Measurements from ENCODE around the gene PBX3.

The PBX3 gene

GRCh38 chr9:125883565-125884217 lies 136.5 kb downstream of the PBX3 start:
- DNase-seq, result no peak

DNA sequence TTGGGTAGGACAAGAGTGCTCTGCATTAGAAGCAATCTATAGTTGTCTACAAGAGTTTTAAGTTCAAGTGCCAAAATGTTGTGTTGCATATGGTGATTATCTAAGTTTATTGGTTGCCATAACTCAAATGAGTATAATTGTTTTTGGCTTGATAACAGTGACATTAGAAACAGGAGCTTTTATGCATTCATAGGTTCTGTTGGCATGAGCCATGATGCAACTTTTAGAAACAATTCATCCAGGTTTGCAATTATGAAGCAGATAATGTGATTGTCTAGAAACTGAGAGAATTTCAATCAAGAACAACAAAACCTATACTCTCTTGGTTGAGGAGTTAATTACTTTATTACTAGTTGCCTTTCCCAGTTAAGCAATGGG lies 137.0 kb downstream of the PBX3 start:
- no peak for DNase-seq

DNA sequence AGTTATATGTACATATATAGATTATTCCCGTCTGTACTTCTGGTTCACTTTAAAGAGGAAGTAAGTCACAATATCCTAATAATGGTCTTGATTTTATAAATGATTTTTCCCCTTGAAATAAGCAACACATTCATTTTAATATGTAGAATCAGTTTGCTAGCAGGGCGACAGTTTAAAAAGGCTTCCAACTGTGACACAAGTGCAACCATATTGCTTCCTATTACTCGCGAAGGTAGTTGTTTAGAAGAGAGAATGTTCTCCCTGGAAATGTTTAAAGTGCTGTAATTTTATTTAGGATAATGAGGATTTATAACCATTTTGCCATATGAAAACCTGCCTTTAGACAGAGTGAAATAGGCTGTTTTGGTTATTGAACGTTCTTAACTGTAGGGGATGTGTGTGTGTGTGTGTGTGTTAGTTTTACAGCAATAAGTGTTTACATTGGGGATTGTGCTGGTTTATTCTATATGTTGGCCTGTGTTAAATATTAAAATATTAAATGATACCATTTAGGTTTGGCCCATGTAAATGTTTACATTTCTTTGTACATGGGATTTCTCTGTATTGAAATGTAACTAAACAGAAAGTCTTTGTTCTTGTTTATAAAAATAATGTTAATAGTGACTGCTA lies 138.3 kb downstream of the PBX3 start:
- DNase-seq, result no peak

DNA sequence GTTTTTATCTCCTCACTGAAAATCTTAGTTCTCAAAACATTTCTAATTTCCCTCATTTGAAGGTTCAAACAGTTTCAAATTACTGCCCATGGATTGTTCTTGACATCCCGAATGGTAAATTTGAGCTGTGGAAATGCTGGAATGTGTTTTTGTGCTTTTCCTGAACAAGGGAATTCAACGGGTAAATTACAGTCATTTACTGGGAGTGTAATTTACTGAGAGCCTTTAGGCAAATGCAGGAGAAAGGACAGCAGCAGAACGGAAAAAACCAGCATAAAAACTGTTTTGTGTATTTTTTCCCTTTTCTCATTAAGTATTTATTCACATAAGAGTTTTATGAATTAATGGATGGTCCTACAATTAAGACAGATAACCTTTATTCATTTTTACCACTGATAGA lies 139.2 kb downstream of the PBX3 start:
- DNase-seq, result no peak

DNA sequence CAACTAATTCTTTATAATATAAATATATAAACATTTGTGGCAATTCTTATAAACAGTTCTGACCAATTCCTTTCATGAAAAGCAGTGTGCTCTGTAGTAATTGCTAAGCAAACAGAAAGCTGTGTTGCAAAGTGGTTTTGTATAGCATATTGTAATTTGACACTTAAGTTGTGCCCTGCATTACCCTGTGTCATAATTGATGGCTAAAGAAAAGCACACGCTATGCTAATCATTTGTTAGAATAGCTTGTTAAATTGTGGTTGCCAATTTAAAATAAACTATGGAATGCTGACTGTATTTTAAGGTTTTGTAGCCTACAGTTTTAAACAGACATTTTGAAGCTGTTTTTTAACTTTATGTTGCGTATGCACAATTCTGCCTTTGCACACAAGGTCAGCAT lies 140.0 kb downstream of the PBX3 start:
- no peak for DNase-seq

GRCh38 chr9:125888211-125888610 lies 141.0 kb downstream of the PBX3 start:
- no peak for DNase-seq

- peak in 1 of 6 experiments; percentile 37 for DNase-seq
Observed at GRCh38 chr9:125889112-125889475, 141.9 kb downstream of the PBX3 start.

GRCh38 chr9:125889476-125890419 lies 142.6 kb downstream of the PBX3 start:
- DNase-seq, result peak; percentile 10 to 46 (median 30)

GRCh38 chr9:125890826-125891225 lies 143.7 kb downstream of the PBX3 start:
- DNase-seq, result no peak

GRCh38 chr9:125893277-125893676 lies 146.1 kb downstream of the PBX3 start:
- DNase-seq, result no peak

- no peak for DNase-seq
Observed at GRCh38 chr9:125894566-125894965, 147.4 kb downstream of the PBX3 start.

GRCh38 chr9:125896404-125896803 lies 149.2 kb downstream of the PBX3 start:
- no peak for DNase-seq

- no peak for DNase-seq
Observed at GRCh38 chr9:125896964-125897363, 149.8 kb downstream of the PBX3 start.

- DNase-seq, result no peak
Observed at GRCh38 chr9:125897481-125897880, 150.3 kb downstream of the PBX3 start.

DNA sequence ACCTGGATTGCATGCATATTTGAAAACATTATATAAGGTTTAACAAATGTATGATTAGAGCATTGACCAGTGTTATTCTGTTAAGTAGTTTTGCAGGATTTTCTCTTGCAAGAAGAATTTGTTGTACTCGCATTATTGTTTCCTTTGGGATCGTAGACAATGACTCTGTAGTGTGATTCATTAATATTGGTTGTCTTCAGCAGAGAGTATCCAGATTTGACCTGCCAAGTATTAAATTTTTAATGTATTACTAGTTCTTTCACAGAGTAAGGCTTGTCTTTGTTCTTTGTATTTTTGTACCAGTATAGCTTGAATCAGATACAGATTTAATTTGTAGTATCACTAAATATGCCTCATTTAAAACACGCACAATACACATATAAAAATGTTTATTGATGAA lies 155.0 kb downstream of the PBX3 start:
- no peak for DNase-seq

GRCh38 chr9:125902831-125903512 lies 155.8 kb downstream of the PBX3 start:
- no peak for DNase-seq

DNA sequence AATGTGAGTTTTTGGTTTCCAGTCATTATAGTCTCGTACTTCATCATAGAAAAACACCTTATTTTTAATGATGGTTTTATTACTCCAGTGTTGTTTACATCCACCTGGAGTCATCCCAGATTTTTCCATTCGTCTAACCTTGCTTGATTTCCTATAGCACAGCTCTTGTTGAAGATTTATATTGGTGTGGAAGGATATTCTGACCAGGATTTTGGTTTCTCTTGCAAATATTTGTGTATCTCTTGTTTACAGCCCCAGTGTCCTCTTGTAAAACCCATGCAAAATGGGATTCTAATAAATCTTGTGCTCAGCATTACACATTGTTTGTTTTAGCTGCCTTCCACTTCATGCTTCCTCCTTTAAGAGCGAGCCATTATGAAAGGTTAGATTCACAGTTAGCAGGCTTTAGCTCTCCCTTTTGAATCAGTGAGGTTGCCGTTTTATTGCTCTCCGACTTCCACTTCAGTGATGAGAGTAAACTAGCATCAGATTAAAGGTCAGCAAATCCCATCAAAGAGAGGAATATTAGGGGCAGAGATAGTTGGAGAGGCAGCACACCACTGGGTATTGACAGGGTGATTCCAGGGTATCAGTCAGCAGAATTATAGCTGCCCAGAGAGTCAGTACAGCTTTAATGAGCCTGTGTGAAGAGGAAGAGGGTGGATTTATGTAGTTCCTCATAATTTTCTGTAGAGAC lies 157.1 kb downstream of the PBX3 start:
- no peak for DNase-seq

DNA sequence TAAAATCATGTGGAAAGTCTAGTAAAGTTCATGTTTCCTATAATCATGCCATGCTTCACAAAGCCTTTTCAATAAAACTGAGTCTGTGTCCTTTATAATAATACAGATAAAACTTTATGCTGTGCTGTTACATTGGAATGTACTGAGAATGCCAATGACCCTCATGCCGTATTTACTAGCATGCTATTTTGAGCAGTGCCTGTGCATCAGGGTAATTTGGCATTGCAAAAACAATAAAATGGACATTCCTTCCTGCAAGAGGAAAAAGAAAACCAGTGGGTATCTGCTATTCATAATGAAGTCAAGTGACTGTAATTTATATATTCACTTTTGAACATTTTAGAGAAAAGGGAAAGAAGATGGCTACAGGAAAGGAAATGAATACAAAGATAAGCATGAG lies 159.0 kb downstream of the PBX3 start:
- no peak for DNase-seq

DNA sequence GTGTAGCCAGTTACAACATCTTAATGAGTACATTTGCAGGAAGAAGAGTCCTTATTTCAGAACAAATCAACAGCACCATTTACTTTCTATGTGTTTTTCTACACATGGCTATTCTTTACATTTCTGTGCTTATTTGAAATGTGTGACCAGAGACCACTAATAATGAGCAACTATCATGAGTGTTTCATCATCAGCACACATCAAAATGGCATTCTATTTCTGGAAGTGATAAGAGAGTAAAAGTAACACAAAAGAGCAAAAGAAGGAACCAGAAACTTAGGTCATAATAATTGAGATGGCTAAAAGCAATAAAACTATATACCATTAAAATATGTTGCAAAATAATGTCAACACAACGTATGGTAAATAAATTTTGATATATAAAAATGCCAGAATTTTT lies 159.7 kb downstream of the PBX3 start:
- DNase-seq, result no peak

DNA sequence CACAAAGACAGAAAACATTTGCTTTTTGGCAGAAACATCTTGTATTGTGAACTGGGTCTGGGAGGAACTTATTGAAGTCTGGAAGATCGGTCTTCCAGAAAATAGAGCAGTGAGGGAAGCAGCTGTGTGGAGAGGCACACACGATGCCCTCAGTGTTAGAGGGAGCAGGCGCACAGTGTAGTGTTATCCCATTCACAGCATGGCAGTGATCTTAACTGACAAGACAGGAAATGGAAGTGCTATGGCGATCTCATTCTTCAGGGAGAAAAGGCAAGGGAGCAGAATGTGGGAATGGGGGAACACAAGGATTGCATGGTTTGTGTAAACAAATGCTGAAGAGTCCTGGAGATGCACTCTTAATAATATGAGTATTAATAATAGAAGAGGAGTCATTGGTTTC lies 161.0 kb downstream of the PBX3 start:
- DNase-seq, result no peak

DNA sequence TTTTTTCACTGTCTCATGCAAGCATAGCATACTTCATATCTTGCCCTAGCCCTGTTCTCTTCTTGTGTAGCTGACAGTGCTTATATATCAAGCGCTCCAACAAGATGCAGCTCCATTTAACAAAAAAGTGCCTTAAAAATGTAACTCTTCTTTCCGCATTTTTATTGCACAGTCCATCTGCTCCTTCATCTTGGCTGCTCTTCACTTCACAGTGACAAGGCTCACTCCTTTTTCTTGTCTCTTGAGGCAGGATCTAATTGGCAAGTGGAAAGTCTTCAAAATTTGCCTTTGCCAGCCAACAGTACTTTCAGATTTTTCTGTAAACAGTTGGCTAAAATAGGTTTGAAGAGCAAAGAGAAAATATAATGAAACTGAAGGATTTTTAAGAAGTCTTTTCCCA lies 161.8 kb downstream of the PBX3 start:
- no peak for DNase-seq

DNA sequence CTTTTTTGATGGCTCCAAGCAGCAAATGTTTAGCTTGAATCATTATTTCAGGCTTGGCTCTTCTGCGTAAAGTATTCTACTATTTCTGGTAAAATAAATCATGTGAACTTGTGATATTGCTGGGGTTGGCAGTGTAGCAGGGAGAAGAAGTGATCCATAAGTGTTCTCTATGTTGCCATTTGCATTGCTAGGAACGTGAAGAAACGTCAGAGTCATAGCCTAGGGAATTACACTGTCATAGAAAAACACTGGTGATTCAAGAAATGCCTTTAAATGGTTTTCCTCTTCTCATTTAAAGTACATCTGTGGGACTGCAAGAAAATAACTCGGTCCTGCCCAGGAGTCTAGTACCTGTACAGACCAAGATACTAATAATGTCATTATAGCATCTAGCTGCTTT lies 162.3 kb downstream of the PBX3 start:
- no peak for DNase-seq

DNA sequence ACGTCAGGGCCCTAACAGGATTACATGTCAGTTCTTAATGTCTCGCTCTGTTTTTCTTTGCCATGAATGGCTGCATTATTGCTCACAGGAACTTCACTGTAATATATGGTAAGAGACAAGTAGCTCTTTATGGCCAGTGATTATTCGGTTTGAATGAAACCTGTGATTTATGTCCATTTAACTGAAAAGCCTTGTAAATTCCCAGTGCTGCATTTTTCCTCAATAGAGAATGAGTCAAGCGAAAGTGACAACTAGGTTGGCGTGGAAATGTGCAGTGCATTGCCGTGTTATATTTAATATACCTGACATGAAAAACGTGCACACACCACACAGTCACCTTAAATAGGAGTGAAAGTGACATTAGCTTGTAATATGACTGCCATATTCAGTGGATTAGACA lies 163.1 kb downstream of the PBX3 start:
- no peak for DNase-seq

All from stimulated activated naive CD4-positive, alpha-beta T cell (primary cell).